GM23338 (cell line): ENCODE results near the gene GPR108. TPM values are rescaled to one million over a fixed set of nuclear protein-coding genes. Genes with fewer than 3 reads are reported as not detected.

Experiments used
- ATAC-seq: fragments of 200-7000 bp; cut with Tn5 transposase; 3 replicates; pipeline ENCODE4 v1.9.1; 2020
- DNase-seq: peaks from one replicate; pipeline ENCODE4 v3.0.0-alpha.2; 2015; ENCODE audit warnings: low spot score
- H2AFZ ChIP-seq: fragments of 200-600 bp; sonication (generic); 2 replicates; pipeline ENCODE4 v1.8.0; 2016; ENCODE audit warnings: antibody characterized with exemption, mild to moderate bottlenecking, moderate library complexity
- H3F3A ChIP-seq: fragments of 200-600 bp; sonication (generic); replicated peaks from 2 replicates; pipeline ENCODE4 v1.8.0; 2017; ENCODE audit warnings: antibody characterized with exemption, mixed run types, low read depth
- H3K27ac ChIP-seq: fragments of 200-600 bp; sonication (generic); 2 replicates; pipeline ENCODE4 v1.6.1; 2016; ENCODE audit warnings: low read depth
- H3K27me3 ChIP-seq: fragments of 200-600 bp; sonication (generic); 2 replicates; pipeline ENCODE4 v1.8.0; 2016; ENCODE audit warnings: mild to moderate bottlenecking, mixed run types, moderate library complexity; ENCODE audit not compliant: insufficient read depth
- H3K36me3 ChIP-seq: fragments of 200-600 bp; sonication (generic); 2 replicates; pipeline ENCODE4 v1.8.0; 2016; ENCODE audit warnings: mild to moderate bottlenecking; ENCODE audit not compliant: insufficient read depth
- H3K4me1 ChIP-seq: fragments of 200-600 bp; sonication (generic); 2 replicates; pipeline ENCODE4 v1.8.0; 2016; ENCODE audit warnings: mild to moderate bottlenecking, moderate library complexity; ENCODE audit not compliant: insufficient read depth
- H3K4me2 ChIP-seq: fragments of 200-600 bp; sonication (generic); 2 replicates; pipeline ENCODE4 v1.7.1; 2017; ENCODE audit warnings: mixed run types
- H3K4me3 ChIP-seq: fragments of 200-600 bp; sonication (generic); 2 replicates; pipeline ENCODE4 v1.6.1; 2016; ENCODE audit warnings: mixed run types
- H3K79me2 ChIP-seq: fragments of 200-600 bp; sonication (generic); replicated peaks from 2 replicates; pipeline ENCODE4 v1.8.0; 2017; ENCODE audit warnings: mild to moderate bottlenecking; ENCODE audit not compliant: insufficient read depth
- H3K9me2 ChIP-seq: fragments of 200-600 bp; sonication (generic); 2 replicates; pipeline ENCODE4 v1.8.0; 2017; ENCODE audit not compliant: insufficient read depth
- H4K20me1 ChIP-seq: fragments of 200-600 bp; sonication (generic); replicated peaks from 2 replicates; pipeline ENCODE4 v1.8.0; 2017; ENCODE audit warnings: mild to moderate bottlenecking; ENCODE audit not compliant: insufficient read depth
- H3K27ac Mint-ChIP-seq: 2 replicates; pipeline ENCODE4 v1.8.0; 2020; ENCODE audit warnings: inconsistent platforms, mild to moderate bottlenecking, moderate library complexity, mixed read lengths
- H3K27me3 Mint-ChIP-seq: 3 replicates; pipeline ENCODE4 v1.8.0; 2022; ENCODE audit warnings: low read depth, mild to moderate bottlenecking, moderate library complexity, mixed read lengths, inconsistent platforms; ENCODE audit not compliant: insufficient read depth, poor library complexity
- H3K36me3 Mint-ChIP-seq: 3 replicates; pipeline ENCODE4 v1.8.0; 2021; ENCODE audit warnings: low read depth, mild to moderate bottlenecking, inconsistent platforms, moderate library complexity, mixed read lengths
- H3K4me1 Mint-ChIP-seq: 3 replicates; pipeline ENCODE4 v1.8.0; 2020; ENCODE audit warnings: mild to moderate bottlenecking, inconsistent platforms, mixed read lengths
- H3K4me3 Mint-ChIP-seq: 3 replicates; pipeline ENCODE4 v1.8.0; 2021; ENCODE audit warnings: moderate library complexity, mild to moderate bottlenecking, inconsistent platforms, mixed read lengths
- H3K9me3 Mint-ChIP-seq: 3 replicates; pipeline ENCODE4 v1.8.0; 2020; ENCODE audit warnings: moderate library complexity, mild to moderate bottlenecking, inconsistent platforms, mixed read lengths
- CREB1 ChIP-seq: fragments of 250-450 bp; sonication (Bioruptor Pico); IDR thresholded peaks from 2 replicates; pipeline ENCODE4 v1.5.0; 2020; ENCODE audit warnings: low read depth, mild to moderate bottlenecking, moderate library complexity
- NANOG ChIP-seq: IDR thresholded peaks from 2 replicates; pipeline ENCODE4 v1.6.1; 2016; ENCODE audit warnings: antibody characterized with exemption, borderline replicate concordance
- polyA plus RNA-seq: library from polyadenylated mRNA; unstranded; fragments of >200 nt; fragmentation: Nextera tagmentation; extraction: Ambion mirVana; gene quantifications from 2 replicates; pipeline ENCODE4 v1.2.1, GENCODE V29; 2016
- total RNA-seq: library from RNA; depleted of rRNA; stranded (reverse); fragments of >200 nt; shearing (Covaris generic); gene quantifications from 2 replicates; pipeline ENCODE4 v1.2.3, GENCODE V29; 2014
- TF ChIP-seq, protein P1 (sequence below), 2 experiments: fragments of 200-600 bp in 1 of 2; sonication (generic) in 1 of 2; conservative IDR thresholded peaks; 2 replicates each; pipeline versions ENCODE4 v1.5.1 to v1.6.1; 2016 to 2017; ENCODE audit warnings: antibody characterized with exemption in 2 of 2, low read depth in 2 of 2, mild to moderate bottlenecking in 2 of 2, moderate library complexity in 1 of 2
- TF ChIP-seq, protein P2 (sequence below): IDR thresholded peaks from one replicate; pipeline ENCODE4 v1.6.1; 2018; ENCODE audit warnings: antibody characterized with exemption; ENCODE audit not compliant: unreplicated experiment
- TF ChIP-seq, protein P3 (sequence below): IDR thresholded peaks from 2 replicates; pipeline ENCODE4 v1.6.1; 2016; ENCODE audit warnings: antibody characterized with exemption

Gene GPR108
- total and polyA plus RNA-seq, 2 experiments from 2014 or later, result 44.8 to 57.9 TPM

DNA sequence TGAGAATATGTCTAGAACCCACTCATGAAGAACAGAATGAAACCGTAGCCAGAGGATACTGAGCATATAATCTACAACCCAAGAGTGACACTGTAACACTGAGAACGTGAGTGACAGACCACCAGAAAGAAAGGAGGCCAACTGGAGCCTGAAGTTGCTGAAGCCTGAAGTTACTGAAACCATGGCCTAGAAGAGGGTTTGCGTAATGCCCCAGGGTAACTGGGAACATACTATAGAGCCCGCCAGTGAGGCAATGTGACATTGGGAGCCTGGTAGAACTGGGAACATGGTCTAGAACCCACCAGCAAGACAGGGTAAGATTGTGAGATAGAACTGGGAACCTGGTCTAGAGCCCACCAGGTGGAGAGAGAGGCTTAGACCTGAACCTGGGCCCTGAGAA, 51.9 kb downstream of the GPR108 start (continued):
- TF ChIP-seq, protein P1, sequence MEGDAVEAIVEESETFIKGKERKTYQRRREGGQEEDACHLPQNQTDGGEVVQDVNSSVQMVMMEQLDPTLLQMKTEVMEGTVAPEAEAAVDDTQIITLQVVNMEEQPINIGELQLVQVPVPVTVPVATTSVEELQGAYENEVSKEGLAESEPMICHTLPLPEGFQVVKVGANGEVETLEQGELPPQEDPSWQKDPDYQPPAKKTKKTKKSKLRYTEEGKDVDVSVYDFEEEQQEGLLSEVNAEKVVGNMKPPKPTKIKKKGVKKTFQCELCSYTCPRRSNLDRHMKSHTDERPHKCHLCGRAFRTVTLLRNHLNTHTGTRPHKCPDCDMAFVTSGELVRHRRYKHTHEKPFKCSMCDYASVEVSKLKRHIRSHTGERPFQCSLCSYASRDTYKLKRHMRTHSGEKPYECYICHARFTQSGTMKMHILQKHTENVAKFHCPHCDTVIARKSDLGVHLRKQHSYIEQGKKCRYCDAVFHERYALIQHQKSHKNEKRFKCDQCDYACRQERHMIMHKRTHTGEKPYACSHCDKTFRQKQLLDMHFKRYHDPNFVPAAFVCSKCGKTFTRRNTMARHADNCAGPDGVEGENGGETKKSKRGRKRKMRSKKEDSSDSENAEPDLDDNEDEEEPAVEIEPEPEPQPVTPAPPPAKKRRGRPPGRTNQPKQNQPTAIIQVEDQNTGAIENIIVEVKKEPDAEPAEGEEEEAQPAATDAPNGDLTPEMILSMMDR (conservative IDR thresholded peaks at IDR 0.05; ENCODE audit: low read depth in 2 of 2), result no peak
- no peak for TF ChIP-seq CREB1

DNA sequence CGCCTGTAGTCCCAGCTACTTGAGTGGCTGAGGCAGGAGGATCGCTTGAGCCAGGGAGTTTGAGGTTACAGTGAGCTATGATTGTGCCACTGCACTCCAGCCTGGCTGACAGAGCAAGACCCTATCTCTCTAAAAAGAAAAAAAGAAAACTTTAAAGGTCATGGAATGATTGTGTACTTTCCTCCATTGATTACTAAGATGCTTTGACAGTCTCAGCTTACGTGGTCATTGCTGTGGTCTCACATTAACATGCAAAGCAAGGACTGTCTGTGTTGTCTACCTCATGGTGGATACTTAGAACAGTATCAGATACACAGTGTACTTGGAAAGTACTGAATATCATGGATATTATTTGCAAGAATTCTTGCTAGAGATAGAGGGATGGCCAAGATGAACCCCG, 53.4 kb downstream of the GPR108 start:
- peaks cover 54% of the 10 kb centered on the region for H3K36me3 Mint-ChIP-seq
- Histone ChIP-seq H4K20me1 (no peaks in the 10 kb centered on the region), H3K4me2 (no peak overlapping the region), H3K27ac (no peak overlapping the region), H3K36me3 (no peaks in the 10 kb centered on the region), H3K27me3 (no peaks in the 10 kb centered on the region), H3K9me2 (no peaks in the 10 kb centered on the region), H3K4me1 (no peaks in the 10 kb centered on the region), H3F3A (no peaks in the 10 kb centered on the region), H2AFZ (no peak overlapping the region), H3K79me2 (no peaks in the 10 kb centered on the region), H3K4me3 (no peak overlapping the region)
- TF ChIP-seq, protein P2, sequence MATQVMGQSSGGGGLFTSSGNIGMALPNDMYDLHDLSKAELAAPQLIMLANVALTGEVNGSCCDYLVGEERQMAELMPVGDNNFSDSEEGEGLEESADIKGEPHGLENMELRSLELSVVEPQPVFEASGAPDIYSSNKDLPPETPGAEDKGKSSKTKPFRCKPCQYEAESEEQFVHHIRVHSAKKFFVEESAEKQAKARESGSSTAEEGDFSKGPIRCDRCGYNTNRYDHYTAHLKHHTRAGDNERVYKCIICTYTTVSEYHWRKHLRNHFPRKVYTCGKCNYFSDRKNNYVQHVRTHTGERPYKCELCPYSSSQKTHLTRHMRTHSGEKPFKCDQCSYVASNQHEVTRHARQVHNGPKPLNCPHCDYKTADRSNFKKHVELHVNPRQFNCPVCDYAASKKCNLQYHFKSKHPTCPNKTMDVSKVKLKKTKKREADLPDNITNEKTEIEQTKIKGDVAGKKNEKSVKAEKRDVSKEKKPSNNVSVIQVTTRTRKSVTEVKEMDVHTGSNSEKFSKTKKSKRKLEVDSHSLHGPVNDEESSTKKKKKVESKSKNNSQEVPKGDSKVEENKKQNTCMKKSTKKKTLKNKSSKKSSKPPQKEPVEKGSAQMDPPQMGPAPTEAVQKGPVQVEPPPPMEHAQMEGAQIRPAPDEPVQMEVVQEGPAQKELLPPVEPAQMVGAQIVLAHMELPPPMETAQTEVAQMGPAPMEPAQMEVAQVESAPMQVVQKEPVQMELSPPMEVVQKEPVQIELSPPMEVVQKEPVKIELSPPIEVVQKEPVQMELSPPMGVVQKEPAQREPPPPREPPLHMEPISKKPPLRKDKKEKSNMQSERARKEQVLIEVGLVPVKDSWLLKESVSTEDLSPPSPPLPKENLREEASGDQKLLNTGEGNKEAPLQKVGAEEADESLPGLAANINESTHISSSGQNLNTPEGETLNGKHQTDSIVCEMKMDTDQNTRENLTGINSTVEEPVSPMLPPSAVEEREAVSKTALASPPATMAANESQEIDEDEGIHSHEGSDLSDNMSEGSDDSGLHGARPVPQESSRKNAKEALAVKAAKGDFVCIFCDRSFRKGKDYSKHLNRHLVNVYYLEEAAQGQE, result no peak
- TF ChIP-seq, protein P3, sequence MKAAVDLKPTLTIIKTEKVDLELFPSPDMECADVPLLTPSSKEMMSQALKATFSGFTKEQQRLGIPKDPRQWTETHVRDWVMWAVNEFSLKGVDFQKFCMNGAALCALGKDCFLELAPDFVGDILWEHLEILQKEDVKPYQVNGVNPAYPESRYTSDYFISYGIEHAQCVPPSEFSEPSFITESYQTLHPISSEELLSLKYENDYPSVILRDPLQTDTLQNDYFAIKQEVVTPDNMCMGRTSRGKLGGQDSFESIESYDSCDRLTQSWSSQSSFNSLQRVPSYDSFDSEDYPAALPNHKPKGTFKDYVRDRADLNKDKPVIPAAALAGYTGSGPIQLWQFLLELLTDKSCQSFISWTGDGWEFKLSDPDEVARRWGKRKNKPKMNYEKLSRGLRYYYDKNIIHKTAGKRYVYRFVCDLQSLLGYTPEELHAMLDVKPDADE, result no peak
- ATAC-seq (no peak), DNase-seq (no peak)
- H3K9me3 Mint-ChIP-seq, result peaks cover 93% of the 10 kb centered on the region
- no peaks in the 10 kb centered on the region for H3K4me1 Mint-ChIP-seq
- no peak overlapping the region for H3K4me3 Mint-ChIP-seq
- peaks cover 7% of the 10 kb centered on the region for H3K27me3 Mint-ChIP-seq
- H3K27ac Mint-ChIP-seq, result no peak overlapping the region

DNA sequence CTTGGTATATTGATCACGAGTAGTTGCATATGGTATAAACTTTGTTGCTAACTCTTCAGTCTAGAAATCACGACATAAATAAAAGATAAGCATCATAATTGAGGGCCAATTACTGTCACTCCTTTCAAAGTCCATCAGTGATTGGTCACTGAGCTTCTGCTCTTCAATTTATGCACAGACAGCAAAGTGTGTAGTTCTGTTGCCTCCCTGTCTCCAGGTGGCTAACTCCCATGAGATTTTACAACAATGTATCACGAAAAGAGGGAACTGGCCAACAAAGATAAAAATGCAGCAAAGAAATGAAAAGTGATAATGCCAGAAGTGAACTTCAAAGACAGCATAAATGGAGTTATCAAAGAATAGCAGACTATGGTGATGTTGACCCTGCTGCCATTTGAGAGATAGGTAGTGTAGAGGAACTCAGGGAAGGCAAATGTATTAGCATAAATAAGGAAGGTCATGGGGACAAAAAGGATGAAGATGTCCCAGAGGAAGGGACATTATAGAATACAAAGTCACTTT, 54.7 kb downstream of the GPR108 start:
- H4K20me1 ChIP-seq, result no peaks in the 10 kb centered on the region
- no peaks in the 10 kb centered on the region for H3F3A ChIP-seq
- H3K27ac Mint-ChIP-seq, result no peak overlapping the region
- H3K4me3 Mint-ChIP-seq, result no peak overlapping the region
- H3K27me3 Mint-ChIP-seq, result peaks cover 9% of the 10 kb centered on the region
- no peaks in the 10 kb centered on the region for H3K9me2 ChIP-seq
- no peaks in the 10 kb centered on the region for H3K4me1 Mint-ChIP-seq
- no peak overlapping the region for H2AFZ ChIP-seq
- no peak overlapping the region for H3K27ac ChIP-seq
- ATAC-seq (no peak), DNase-seq (no peak)
- H3K9me3 Mint-ChIP-seq, result peaks cover 98% of the 10 kb centered on the region
- H3K27me3 ChIP-seq, result no peaks in the 10 kb centered on the region
- no peaks in the 10 kb centered on the region for H3K79me2 ChIP-seq
- no peaks in the 10 kb centered on the region for H3K4me1 ChIP-seq
- H3K36me3 Mint-ChIP-seq, result peaks cover 62% of the 10 kb centered on the region
- no peaks in the 10 kb centered on the region for H3K36me3 ChIP-seq
- no peak overlapping the region for H3K4me3 ChIP-seq
- no peak overlapping the region for H3K4me2 ChIP-seq
- TF ChIP-seq, protein P1 (conservative IDR thresholded peaks at IDR 0.05; ENCODE audit: low read depth in 2 of 2), result no peak
- TF ChIP-seq NANOG, result no peak
